A204.1 (cell line): ENCODE data around the gene SERPINH1.

ENCODE experiments used
- FAIRE-seq: peaks from 2 replicates; lab custom pipeline; 2012; peaks lifted over from hg19 to GRCh38; lab: Jason Lieb, UNC

SERPINH1 gene

GRCh38 chr11:75598900-75599299, 36.8 kb downstream of the SERPINH1 start:
- no peak for FAIRE-seq

- FAIRE-seq, result no peak
Observed at GRCh38 chr11:75600356-75600755, 38.3 kb downstream of the SERPINH1 start.

GRCh38 chr11:75601494-75601893, 39.4 kb downstream of the SERPINH1 start:
- no peak for FAIRE-seq

GRCh38 chr11:75602951-75603350, 40.9 kb downstream of the SERPINH1 start:
- FAIRE-seq, result no peak

- FAIRE-seq, result no peak
Observed at GRCh38 chr11:75603791-75604736, 42.0 kb downstream of the SERPINH1 start.

GRCh38 chr11:75606099-75606498, 44.0 kb downstream of the SERPINH1 start:
- no peak for FAIRE-seq

- FAIRE-seq, result no peak
Observed at GRCh38 chr11:75611823-75612222, 49.8 kb downstream of the SERPINH1 start.

- FAIRE-seq, result no peak
Observed at GRCh38 chr11:75615751-75616150, 53.7 kb downstream of the SERPINH1 start.

- no peak for FAIRE-seq
Observed at GRCh38 chr11:75616281-75616680, 54.2 kb downstream of the SERPINH1 start.
